ENCODE results near the gene SIRPB2. TPM values are rescaled to one million over a fixed set of nuclear protein-coding genes. Genes with fewer than 3 reads are reported as not detected.

Gene SIRPB2
- total RNA-seq, 1 donor from 2014 or later, result 3.2 TPM

DNA sequence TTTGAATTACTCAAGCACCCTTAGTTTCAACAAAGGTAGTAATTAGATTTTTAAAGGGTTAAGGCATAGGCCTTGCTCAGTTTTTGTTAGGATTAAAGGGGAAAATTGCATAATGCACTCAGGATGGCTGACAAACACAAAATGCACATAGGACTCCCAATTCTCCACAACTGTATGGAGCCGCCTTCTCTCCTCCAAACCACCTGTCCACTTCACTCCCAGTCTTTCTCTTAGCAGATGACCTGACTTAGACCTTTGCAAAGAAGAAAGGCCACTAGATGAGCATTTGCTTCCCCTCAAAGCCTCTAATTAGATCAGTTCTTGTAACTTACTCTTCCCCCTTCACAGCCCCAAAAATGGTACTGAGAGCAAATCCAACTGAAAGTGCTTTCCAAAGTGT lies 44.7 kb downstream of the SIRPB2 start:
- no peak for DNase-seq
- no peak overlapping the region for H3K4me3 ChIP-seq
- intact Hi-C loops (cut with micrococcal nuclease), result no loop called here
- peaks cover 100% of the 10 kb centered on the region for H3K36me3 ChIP-seq
- TF ChIP-seq, protein P1, sequence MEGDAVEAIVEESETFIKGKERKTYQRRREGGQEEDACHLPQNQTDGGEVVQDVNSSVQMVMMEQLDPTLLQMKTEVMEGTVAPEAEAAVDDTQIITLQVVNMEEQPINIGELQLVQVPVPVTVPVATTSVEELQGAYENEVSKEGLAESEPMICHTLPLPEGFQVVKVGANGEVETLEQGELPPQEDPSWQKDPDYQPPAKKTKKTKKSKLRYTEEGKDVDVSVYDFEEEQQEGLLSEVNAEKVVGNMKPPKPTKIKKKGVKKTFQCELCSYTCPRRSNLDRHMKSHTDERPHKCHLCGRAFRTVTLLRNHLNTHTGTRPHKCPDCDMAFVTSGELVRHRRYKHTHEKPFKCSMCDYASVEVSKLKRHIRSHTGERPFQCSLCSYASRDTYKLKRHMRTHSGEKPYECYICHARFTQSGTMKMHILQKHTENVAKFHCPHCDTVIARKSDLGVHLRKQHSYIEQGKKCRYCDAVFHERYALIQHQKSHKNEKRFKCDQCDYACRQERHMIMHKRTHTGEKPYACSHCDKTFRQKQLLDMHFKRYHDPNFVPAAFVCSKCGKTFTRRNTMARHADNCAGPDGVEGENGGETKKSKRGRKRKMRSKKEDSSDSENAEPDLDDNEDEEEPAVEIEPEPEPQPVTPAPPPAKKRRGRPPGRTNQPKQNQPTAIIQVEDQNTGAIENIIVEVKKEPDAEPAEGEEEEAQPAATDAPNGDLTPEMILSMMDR (IDR thresholded peaks at IDR 0.05; ENCODE audit: borderline replicate concordance), result no peak
- no peaks in the 10 kb centered on the region for H3K27me3 ChIP-seq (ENCODE audit: low read depth)
- H3K27ac ChIP-seq (replicated peaks), result no peak overlapping the region
- peaks cover 10% of the 10 kb centered on the region for H3K9me3 ChIP-seq (replicated peaks)
- peaks cover 14% of the 10 kb centered on the region for H3K4me1 ChIP-seq

DNA sequence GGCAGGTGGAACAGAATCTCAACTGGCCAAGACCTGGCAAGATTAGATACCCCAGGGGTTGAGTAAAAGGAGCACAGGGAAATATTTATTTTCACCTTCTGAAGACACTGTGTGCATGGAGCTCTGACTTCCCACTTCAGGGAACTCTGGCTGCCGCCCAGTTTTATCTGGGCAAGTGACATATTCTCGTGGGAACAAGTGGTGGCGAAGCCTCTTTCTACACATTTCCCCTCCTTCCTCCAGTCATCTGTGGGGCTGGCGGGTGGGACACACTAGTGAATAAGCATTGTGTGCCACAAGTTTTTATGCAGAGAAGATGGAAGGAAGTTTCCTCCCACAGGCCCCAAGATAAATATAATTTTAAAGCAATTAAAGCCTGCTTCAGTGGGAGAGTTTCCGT lies 48.1 kb downstream of the SIRPB2 start:
- no peak overlapping the region for H3K27ac ChIP-seq (replicated peaks)
- H3K9me3 ChIP-seq (replicated peaks), result no peaks in the 10 kb centered on the region
- H3K27me3 ChIP-seq (ENCODE audit: low read depth), result no peaks in the 10 kb centered on the region
- no peak overlapping the region for H3K4me3 ChIP-seq
- peaks cover 14% of the 10 kb centered on the region for H3K4me1 ChIP-seq
- TF ChIP-seq, protein P1 (IDR thresholded peaks at IDR 0.05; ENCODE audit: borderline replicate concordance), result no peak
- intact Hi-C loops (cut with micrococcal nuclease), result no loop called here
- no peak for DNase-seq
- peaks cover 74% of the 10 kb centered on the region for H3K36me3 ChIP-seq

DNA sequence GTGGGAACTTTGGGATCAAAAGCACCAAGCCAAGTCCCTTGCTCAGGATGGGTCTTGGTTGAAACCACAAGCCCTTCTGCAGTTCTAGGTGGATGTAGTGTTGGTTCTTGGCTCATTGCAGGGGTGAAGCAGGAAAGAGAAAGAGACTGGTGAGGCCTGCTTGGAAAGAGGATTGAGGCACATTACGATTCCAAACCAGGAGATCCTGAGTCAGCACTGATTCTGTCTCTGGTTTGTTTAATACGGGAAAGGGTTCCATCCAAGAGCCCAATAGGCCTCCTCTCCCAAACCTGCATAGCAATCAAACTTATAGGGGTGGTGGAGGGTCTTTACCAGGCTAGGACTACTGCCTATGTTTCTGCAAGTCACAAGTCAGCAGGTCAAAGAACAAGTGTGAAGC lies 48.9 kb downstream of the SIRPB2 start:
- Histone ChIP-seq H3K9me3 (replicated peaks) (no peaks in the 10 kb centered on the region), H3K4me1 (peaks cover 14% of the 10 kb centered on the region), H3K4me3 (no peak overlapping the region), H3K27ac (replicated peaks) (no peak overlapping the region), H3K36me3 (peaks cover 66% of the 10 kb centered on the region), H3K27me3 (ENCODE audit: low read depth) (no peaks in the 10 kb centered on the region)
- TF ChIP-seq, protein P1 (IDR thresholded peaks at IDR 0.05; ENCODE audit: borderline replicate concordance), result no peak
- DNase-seq, result no peak
- intact Hi-C loops (cut with micrococcal nuclease), result no loop called here

DNA sequence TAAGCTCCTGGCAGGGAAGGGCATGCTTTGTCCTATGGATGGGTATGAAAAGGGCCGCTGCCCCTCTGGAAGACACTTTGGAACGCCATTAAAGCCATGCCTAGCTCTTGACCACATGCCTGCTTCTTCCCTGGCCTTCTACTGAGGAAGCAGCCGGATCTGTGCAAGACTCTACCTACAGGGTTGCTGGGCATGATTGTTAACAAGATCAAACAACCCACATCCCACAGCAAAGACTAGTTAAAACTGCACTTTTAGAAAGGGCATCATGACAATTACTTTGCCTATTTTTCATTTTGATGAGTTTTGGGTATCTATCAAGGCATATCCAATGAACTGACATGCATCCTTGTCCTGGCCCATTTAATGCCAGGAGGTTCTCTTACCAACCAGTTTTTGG lies 50.1 kb downstream of the SIRPB2 start:
- no peak for DNase-seq
- H3K36me3 ChIP-seq, result peaks cover 54% of the 10 kb centered on the region

DNA sequence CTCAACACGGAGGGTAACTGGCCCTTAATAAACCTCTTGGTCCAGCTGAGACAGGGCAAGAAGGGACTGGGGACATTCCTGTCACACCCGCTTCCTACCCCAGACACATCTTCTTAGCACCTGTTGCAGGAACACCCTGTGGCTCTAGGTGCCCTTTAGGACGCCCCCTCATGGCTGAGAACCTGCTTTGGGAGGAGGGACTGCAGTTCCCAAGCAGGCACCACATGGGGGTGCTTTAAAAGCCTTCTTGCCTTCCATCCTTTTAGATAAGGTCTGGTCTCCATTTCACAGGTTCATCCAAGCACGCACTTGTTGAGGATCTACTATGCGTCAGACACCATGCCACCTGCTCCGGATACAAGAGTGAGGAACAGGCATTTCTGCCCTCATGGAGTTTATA lies 51.2 kb downstream of the SIRPB2 start:
- intact Hi-C loops (cut with micrococcal nuclease), result no loop called here
- peaks cover 14% of the 10 kb centered on the region for H3K4me1 ChIP-seq
- no peak overlapping the region for H3K27ac ChIP-seq (replicated peaks)
- no peak overlapping the region for H3K4me3 ChIP-seq
- TF ChIP-seq, protein P1 (IDR thresholded peaks at IDR 0.05; ENCODE audit: borderline replicate concordance), result no peak
- no peak for DNase-seq
- no peaks in the 10 kb centered on the region for H3K9me3 ChIP-seq (replicated peaks)
- no peaks in the 10 kb centered on the region for H3K27me3 ChIP-seq (ENCODE audit: low read depth)
- peaks cover 43% of the 10 kb centered on the region for H3K36me3 ChIP-seq

More for the DNA sequence above, 50.1 kb downstream of the SIRPB2 start:
- Histone ChIP-seq H3K27ac (replicated peaks) (no peak overlapping the region), H3K9me3 (replicated peaks) (no peaks in the 10 kb centered on the region), H3K4me1 (peaks cover 14% of the 10 kb centered on the region), H3K4me3 (no peak overlapping the region), H3K27me3 (ENCODE audit: low read depth) (no peaks in the 10 kb centered on the region)
- TF ChIP-seq, protein P1 (IDR thresholded peaks at IDR 0.05; ENCODE audit: borderline replicate concordance), result no peak
- intact Hi-C loops (cut with micrococcal nuclease), result no loop called here

All from left ventricle myocardium inferior (tissue), 1 donor.